ENCODE data around the gene RPS6KA1.

RPS6KA1 gene

DNA sequence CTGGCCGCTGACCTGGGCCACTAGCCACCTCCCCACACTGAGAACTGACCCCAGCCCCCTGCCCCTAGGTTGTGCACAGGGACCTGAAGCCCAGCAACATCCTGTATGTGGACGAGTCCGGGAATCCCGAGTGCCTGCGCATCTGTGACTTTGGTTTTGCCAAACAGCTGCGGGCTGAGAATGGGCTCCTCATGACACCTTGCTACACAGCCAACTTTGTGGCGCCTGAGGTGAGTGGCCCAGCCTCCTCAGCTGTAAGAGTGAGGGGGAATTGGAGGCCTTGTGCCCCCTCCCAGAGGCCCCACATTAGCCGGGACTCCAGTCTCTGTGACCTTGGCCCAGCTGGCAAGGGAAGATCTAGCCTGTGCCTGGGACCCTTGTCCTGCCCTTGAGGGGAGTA lies 41.8 kb downstream of the RPS6KA1 start:
- Histone ChIP-seq H3K36me3 (ENCODE audit: control insufficient read depth in 2 of 2, insufficient read depth in 2 of 2, low read length in 2 of 2) (peaks cover 61 to 72% of the 10 kb centered on the region in 2 donors), H3K9me3 (ENCODE audit: control insufficient read depth in 2 of 2, low read length in 2 of 2) (no peaks in the 10 kb centered on the region), H3K4me1 (ENCODE audit: control insufficient read depth in 2 of 2, insufficient read depth in 2 of 2, low read length in 2 of 2) (no peaks in the 10 kb centered on the region), H3K27ac (ENCODE audit: low read depth in 2 of 2, low read length in 2 of 2) (no peak overlapping the region), H3K4me3 (ENCODE audit: low read length in 2 of 2) (no peak overlapping the region), H3K27me3 (ENCODE audit: control insufficient read depth in 2 of 2, insufficient read depth in 2 of 2, low read length in 2 of 2) (no peaks in the 10 kb centered on the region), H3K9ac (ENCODE audit: low read depth in 1 of 2, low read length in 2 of 2) (no peak overlapping the region)

DNA sequence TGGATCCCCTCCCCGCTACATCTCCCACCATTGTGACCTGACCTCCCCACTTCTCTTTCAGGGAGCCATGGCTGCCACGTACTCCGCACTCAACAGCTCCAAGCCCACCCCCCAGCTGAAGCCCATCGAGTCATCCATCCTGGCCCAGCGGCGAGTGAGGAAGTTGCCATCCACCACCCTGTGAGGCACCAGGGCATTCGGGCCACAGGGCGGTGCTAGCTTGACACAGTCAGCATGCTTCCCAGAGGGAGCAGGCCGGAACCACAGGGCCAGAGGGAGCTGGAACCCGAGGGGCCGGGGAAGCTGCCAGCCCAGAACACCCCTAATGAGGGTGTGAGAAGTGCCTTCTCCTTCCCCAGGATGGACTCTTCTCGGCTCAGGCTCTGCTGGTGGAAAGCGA lies 44.5 kb downstream of the RPS6KA1 start:
- Histone ChIP-seq H3K4me1 (ENCODE audit: control insufficient read depth in 2 of 2, insufficient read depth in 2 of 2, low read length in 2 of 2) (no peaks in the 10 kb centered on the region), H3K27me3 (ENCODE audit: control insufficient read depth in 2 of 2, insufficient read depth in 2 of 2, low read length in 2 of 2) (no peaks in the 10 kb centered on the region), H3K9me3 (ENCODE audit: control insufficient read depth in 2 of 2, low read length in 2 of 2) (no peaks in the 10 kb centered on the region), H3K9ac (ENCODE audit: low read depth in 1 of 2, low read length in 2 of 2) (no peak overlapping the region), H3K27ac (ENCODE audit: low read depth in 2 of 2, low read length in 2 of 2) (no peak overlapping the region), H3K4me3 (ENCODE audit: low read length in 2 of 2) (no peak overlapping the region), H3K36me3 (ENCODE audit: control insufficient read depth in 2 of 2, insufficient read depth in 2 of 2, low read length in 2 of 2) (peaks cover 46 to 59% of the 10 kb centered on the region in 2 donors)

DNA sequence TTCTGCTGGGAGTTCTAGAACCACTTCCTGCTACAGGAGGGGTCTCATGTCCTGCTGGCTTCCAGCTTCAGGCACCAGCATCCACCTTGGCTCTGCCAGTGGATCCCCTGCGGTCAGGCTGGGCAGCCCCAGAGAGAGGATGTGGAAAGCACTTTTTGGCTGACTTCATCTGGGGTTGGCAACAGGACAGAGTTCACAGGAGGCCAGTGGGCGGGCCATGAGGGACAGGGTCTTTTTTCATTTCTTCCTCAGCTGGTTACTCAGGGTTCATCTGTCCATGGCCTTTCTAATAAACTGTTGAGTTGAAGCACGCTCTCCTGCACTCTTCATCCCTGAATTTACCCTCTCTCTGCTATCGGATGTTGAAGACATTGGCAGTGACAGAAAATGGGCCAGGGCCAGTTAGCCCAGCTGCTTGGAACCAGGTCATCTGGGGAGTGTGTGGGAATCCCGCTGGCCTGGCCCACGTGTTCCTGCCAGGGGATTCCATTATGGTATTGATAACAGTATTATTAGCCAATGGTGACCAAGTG lies 45.2 kb downstream of the RPS6KA1 start:
- no peaks in the 10 kb centered on the region for H3K9me3 ChIP-seq (ENCODE audit: control insufficient read depth in 2 of 2, low read length in 2 of 2)
- H3K27ac ChIP-seq (ENCODE audit: low read depth in 2 of 2, low read length in 2 of 2): no peak overlapping the region
- H3K27me3 ChIP-seq (ENCODE audit: control insufficient read depth in 2 of 2, insufficient read depth in 2 of 2, low read length in 2 of 2): no peaks in the 10 kb centered on the region
- H3K36me3 ChIP-seq (ENCODE audit: control insufficient read depth in 2 of 2, insufficient read depth in 2 of 2, low read length in 2 of 2): peaks cover 39 to 52% of the 10 kb centered on the region in 2 donors
- no peaks in the 10 kb centered on the region for H3K4me1 ChIP-seq (ENCODE audit: control insufficient read depth in 2 of 2, insufficient read depth in 2 of 2, low read length in 2 of 2)
- H3K9ac ChIP-seq (ENCODE audit: low read depth in 1 of 2, low read length in 2 of 2): no peak overlapping the region
- no peak overlapping the region for H3K4me3 ChIP-seq (ENCODE audit: low read length in 2 of 2)

DNA sequence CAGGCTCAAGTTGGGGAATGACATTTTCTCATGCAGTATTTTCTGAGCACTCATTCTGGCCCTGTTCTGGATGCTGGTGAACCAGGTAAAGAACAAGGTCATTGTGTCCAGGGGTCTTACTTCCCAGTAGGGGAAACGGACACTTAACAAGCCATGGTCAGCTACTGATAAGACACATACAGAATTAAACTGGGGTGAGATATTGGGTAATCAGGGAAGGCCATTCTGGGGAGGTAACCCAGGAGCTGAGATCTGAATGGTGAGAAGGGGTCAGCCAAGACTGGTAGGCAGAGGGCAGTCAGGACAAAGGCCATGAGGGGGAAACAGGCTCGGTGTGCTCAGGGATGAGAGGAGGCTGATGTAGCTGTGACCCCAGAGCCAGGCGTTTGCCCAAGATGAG lies 45.8 kb downstream of the RPS6KA1 start:
- H3K4me3 ChIP-seq (ENCODE audit: low read length in 2 of 2): no peak overlapping the region
- no peak overlapping the region for H3K27ac ChIP-seq (ENCODE audit: low read depth in 2 of 2, low read length in 2 of 2)
- H3K36me3 ChIP-seq (ENCODE audit: control insufficient read depth in 2 of 2, insufficient read depth in 2 of 2, low read length in 2 of 2): peaks cover 37 to 48% of the 10 kb centered on the region in 2 donors
- no peaks in the 10 kb centered on the region for H3K27me3 ChIP-seq (ENCODE audit: control insufficient read depth in 2 of 2, insufficient read depth in 2 of 2, low read length in 2 of 2)
- no peaks in the 10 kb centered on the region for H3K4me1 ChIP-seq (ENCODE audit: control insufficient read depth in 2 of 2, insufficient read depth in 2 of 2, low read length in 2 of 2)
- no peaks in the 10 kb centered on the region for H3K9me3 ChIP-seq (ENCODE audit: control insufficient read depth in 2 of 2, low read length in 2 of 2)
- H3K9ac ChIP-seq (ENCODE audit: low read depth in 1 of 2, low read length in 2 of 2): no peak overlapping the region

DNA sequence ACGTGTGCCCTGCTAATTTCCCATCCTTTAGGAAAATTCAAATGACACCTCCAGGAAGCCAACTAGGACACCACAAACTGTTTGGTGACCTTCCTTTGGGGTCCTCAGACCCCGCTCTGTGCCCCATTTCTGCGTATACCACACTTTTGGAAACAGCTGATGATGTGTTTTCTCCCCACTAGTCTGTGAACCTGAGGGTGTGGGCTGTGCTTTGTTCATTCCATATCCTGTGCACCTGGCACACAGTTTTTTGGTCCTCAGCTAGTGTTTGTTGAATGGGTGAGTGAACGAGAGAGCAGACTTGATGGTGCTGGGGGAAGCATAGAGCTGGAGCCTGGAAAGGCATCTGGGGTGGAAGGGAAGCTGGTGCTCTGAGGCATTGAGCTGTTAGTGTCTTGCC lies 48.6 kb downstream of the RPS6KA1 start:
- Histone ChIP-seq H3K4me1 (ENCODE audit: control insufficient read depth in 2 of 2, insufficient read depth in 2 of 2, low read length in 2 of 2) (no peaks in the 10 kb centered on the region), H3K36me3 (ENCODE audit: control insufficient read depth in 2 of 2, insufficient read depth in 2 of 2, low read length in 2 of 2) (peaks cover 20 to 25% of the 10 kb centered on the region in 2 donors), H3K27me3 (ENCODE audit: control insufficient read depth in 2 of 2, insufficient read depth in 2 of 2, low read length in 2 of 2) (no peaks in the 10 kb centered on the region), H3K27ac (ENCODE audit: low read depth in 2 of 2, low read length in 2 of 2) (no peak overlapping the region), H3K9ac (ENCODE audit: low read depth in 1 of 2, low read length in 2 of 2) (no peak overlapping the region), H3K9me3 (ENCODE audit: control insufficient read depth in 2 of 2, low read length in 2 of 2) (no peaks in the 10 kb centered on the region), H3K4me3 (ENCODE audit: low read length in 2 of 2) (no peak overlapping the region)

DNA sequence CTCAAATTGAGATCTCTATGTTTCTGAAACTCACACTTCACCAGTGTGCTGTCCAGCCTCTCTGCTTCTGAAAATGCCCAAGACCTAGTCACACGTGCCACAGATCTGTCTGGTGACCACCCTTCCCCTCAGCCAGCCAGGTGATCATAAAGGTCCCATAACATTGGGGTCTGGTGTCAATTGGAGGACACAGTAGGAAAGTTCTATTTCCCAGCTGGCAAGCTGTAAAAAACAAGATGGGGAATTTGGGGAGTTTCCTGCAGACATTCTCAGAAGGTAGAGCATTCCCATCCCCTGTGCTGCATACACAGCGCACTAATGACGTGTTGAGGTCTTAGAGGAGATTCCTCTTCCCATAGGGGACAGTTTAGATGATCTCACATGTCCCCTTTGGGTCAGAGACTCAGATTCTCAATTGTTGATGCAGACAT lies 50.1 kb downstream of the RPS6KA1 start:
- Histone ChIP-seq H3K27me3 (ENCODE audit: control insufficient read depth in 2 of 2, insufficient read depth in 2 of 2, low read length in 2 of 2) (no peaks in the 10 kb centered on the region), H3K9ac (ENCODE audit: low read depth in 1 of 2, low read length in 2 of 2) (no peak overlapping the region), H3K27ac (ENCODE audit: low read depth in 2 of 2, low read length in 2 of 2) (no peak overlapping the region), H3K4me1 (ENCODE audit: control insufficient read depth in 2 of 2, insufficient read depth in 2 of 2, low read length in 2 of 2) (no peaks in the 10 kb centered on the region), H3K4me3 (ENCODE audit: low read length in 2 of 2) (no peak overlapping the region), H3K36me3 (ENCODE audit: control insufficient read depth in 2 of 2, insufficient read depth in 2 of 2, low read length in 2 of 2) (peaks cover 8 to 11% of the 10 kb centered on the region in 2 donors), H3K9me3 (ENCODE audit: control insufficient read depth in 2 of 2, low read length in 2 of 2) (no peaks in the 10 kb centered on the region)

DNA sequence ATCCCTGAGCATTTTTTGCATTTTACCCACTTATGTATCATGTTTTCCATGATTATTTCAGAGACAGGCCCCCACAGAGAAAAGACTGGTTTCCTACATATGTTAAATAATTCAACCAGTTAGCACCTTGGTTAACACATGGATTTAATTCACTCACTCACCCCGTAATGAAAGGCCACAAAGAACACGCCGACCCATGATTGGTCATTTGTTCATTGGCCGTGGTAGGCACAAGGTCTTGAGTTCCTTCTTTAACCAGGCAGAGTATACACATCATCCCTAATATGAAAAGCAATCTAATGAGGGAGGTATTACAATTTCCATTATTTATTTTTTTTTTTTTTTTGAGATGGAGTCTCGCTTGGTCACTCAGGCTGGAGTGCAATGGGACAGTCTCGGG lies 50.6 kb downstream of the RPS6KA1 start:
- Histone ChIP-seq H3K9ac (ENCODE audit: low read depth in 1 of 2, low read length in 2 of 2) (no peak overlapping the region), H3K4me1 (ENCODE audit: control insufficient read depth in 2 of 2, insufficient read depth in 2 of 2, low read length in 2 of 2) (no peaks in the 10 kb centered on the region), H3K27me3 (ENCODE audit: control insufficient read depth in 2 of 2, insufficient read depth in 2 of 2, low read length in 2 of 2) (no peaks in the 10 kb centered on the region), H3K4me3 (ENCODE audit: low read length in 2 of 2) (no peak overlapping the region), H3K36me3 (ENCODE audit: control insufficient read depth in 2 of 2, insufficient read depth in 2 of 2, low read length in 2 of 2) (peaks cover 4 to 7% of the 10 kb centered on the region in 2 donors), H3K27ac (ENCODE audit: low read depth in 2 of 2, low read length in 2 of 2) (no peak overlapping the region), H3K9me3 (ENCODE audit: control insufficient read depth in 2 of 2, low read length in 2 of 2) (no peaks in the 10 kb centered on the region)

DNA sequence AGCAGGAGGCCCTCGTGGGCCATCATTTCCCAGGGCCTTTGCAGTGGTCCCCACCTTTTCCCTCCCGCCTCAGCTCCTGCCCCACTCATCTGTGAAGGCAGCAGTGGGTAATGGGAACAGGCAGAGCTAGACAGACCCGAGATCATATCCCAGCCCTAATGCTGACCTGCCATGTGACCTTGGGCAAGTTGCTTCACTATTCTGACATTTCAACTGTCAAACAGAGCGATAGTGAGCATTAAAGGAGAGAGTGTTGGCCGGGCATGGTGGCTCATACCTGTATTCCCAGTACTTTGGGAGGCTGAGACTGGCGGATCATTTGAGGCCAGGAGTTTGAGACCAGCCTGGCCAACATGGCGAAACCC lies 51.7 kb downstream of the RPS6KA1 start:
- no peak overlapping the region for H3K27ac ChIP-seq (ENCODE audit: low read depth in 2 of 2, low read length in 2 of 2)

DNA sequence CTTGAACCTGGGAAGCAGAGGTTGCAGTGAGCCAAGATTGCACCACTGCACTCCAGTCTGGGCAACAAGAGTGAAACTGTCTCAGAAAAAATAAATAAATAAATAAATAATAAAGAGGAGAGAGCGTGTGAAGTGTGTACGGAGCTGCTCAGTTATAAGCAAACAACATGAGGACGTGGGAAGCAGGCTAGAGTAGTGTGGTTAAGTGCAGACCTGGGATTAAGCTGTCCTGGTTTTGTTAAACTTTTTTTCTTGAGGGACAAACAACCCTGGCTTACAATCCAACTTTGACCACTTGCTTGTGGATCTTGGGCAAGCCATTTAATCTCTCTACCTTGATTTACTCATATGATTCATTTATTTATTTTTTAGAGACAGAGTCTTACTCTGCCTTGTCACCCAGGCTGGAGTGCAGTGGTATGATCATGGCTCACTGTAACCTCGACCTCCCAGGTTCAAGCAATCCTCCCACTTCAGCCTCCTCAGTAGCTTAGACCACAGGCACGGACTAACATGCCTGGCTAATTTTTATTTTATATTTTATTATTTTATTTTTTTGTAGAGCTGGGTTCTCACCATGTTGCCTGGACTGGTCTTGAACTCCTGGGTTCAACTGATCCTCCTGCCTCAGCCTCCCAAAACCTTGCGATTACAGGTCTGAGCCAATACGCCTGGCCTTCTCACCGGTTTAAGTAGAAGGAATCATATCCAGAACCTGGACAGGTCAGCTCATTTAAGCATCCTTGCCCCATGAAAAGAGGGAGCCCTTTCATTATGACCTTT lies 52.7 kb downstream of the RPS6KA1 start:
- H3K27ac ChIP-seq (ENCODE audit: low read depth in 2 of 2, low read length in 2 of 2): no peak overlapping the region
- H3K36me3 ChIP-seq (ENCODE audit: control insufficient read depth in 2 of 2, insufficient read depth in 2 of 2, low read length in 2 of 2): no peaks in the 10 kb centered on the region
- no peaks in the 10 kb centered on the region for H3K27me3 ChIP-seq (ENCODE audit: control insufficient read depth in 2 of 2, insufficient read depth in 2 of 2, low read length in 2 of 2)
- H3K9me3 ChIP-seq (ENCODE audit: control insufficient read depth in 2 of 2, low read length in 2 of 2): no peaks in the 10 kb centered on the region
- H3K9ac ChIP-seq (ENCODE audit: low read depth in 1 of 2, low read length in 2 of 2): no peak overlapping the region
- no peaks in the 10 kb centered on the region for H3K4me1 ChIP-seq (ENCODE audit: control insufficient read depth in 2 of 2, insufficient read depth in 2 of 2, low read length in 2 of 2)
- H3K4me3 ChIP-seq (ENCODE audit: low read length in 2 of 2): no peak overlapping the region

More for the DNA sequence above, 51.7 kb downstream of the RPS6KA1 start:
- H3K9ac ChIP-seq (ENCODE audit: low read depth in 1 of 2, low read length in 2 of 2): no peak overlapping the region
- no peaks in the 10 kb centered on the region for H3K9me3 ChIP-seq (ENCODE audit: control insufficient read depth in 2 of 2, low read length in 2 of 2)
- H3K4me1 ChIP-seq (ENCODE audit: control insufficient read depth in 2 of 2, insufficient read depth in 2 of 2, low read length in 2 of 2): no peaks in the 10 kb centered on the region
- no peaks in the 10 kb centered on the region for H3K27me3 ChIP-seq (ENCODE audit: control insufficient read depth in 2 of 2, insufficient read depth in 2 of 2, low read length in 2 of 2)
- H3K36me3 ChIP-seq (ENCODE audit: control insufficient read depth in 2 of 2, insufficient read depth in 2 of 2, low read length in 2 of 2): no peaks in the 10 kb centered on the region
- no peak overlapping the region for H3K4me3 ChIP-seq (ENCODE audit: low read length in 2 of 2)

DNA sequence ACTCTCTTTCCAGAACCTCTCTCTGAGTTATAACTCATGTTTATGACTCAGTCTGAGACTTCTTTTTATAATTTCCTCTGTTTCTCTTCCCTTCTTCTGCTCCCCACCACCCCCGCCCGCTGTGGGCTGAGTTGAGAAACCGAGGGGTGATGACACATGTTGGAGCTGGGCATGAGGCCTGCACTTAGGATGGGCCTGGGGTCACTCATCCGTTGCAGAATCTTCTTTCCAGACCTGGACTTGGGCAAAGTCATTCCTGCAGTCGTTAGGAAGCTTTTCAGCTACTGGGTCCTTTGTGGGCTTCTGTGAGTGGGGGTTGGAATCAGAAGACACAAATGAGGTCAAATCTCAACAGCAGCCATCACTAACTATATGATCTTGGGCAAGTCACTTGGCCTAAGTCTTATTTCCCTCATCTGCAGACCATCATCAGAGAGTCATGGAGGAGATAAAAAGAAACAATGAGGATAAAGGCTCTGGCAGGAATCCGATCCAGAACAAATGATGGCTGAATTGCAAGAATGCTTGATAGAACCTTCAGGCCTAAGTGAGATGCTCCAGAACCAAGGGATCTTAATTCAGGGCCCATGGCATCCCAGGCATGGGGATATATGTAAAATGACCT lies 53.4 kb downstream of the RPS6KA1 start:
- Histone ChIP-seq H3K4me1 (ENCODE audit: control insufficient read depth in 2 of 2, insufficient read depth in 2 of 2, low read length in 2 of 2) (no peaks in the 10 kb centered on the region), H3K36me3 (ENCODE audit: control insufficient read depth in 2 of 2, insufficient read depth in 2 of 2, low read length in 2 of 2) (no peaks in the 10 kb centered on the region), H3K4me3 (ENCODE audit: low read length in 2 of 2) (no peak overlapping the region), H3K9ac (ENCODE audit: low read depth in 1 of 2, low read length in 2 of 2) (no peak overlapping the region), H3K27me3 (ENCODE audit: control insufficient read depth in 2 of 2, insufficient read depth in 2 of 2, low read length in 2 of 2) (no peaks in the 10 kb centered on the region), H3K9me3 (ENCODE audit: control insufficient read depth in 2 of 2, low read length in 2 of 2) (no peaks in the 10 kb centered on the region), H3K27ac (ENCODE audit: low read depth in 2 of 2, low read length in 2 of 2) (no peak overlapping the region)

Data from mucosa of rectum (tissue), 2 donors.